ENCODE measurements around the gene SMG6.

Gene SMG6

GRCh38 chr17:2093349-2093748 is 210.2 kb downstream of the SMG6 start:
- FAIRE-seq: no peak

- FAIRE-seq: no peak
These were observed 211.3 kb downstream of the SMG6 start for GRCh38 chr17:2092253-2092652.

DNA sequence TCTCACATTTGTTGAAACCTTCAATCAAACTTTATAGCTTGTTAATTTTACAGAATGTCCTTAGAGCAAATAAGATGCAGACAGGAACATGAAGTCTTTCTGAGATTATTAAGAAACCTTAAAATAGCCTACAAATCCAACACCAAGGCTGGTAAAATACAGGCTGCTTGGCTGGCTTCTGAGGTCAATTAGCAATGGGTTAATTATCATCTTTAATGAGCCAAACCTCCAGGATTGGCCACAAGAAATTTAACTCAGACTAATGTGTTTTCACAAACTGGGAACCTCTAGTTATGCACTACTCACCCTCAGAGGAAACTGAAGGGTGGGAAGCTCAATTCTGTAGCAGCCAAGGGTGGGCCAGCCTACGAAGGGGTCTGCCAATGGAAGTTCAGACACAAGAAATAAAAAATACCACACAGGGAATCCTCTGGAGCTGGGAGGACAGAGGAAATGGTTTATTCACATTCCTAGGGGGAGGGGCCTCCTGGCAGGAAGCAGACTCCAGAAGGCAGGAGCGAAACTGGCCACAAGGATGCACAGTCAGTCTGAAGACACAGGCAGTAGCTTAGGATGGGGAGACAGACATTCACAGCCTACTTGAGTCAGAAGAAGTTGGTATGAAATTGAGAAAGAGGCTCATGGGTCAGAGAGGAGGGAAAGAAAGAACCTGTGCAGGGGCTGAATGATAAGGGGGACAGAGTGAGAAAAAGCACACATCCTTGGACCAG is 212.6 kb downstream of the SMG6 start:
- FAIRE-seq: no peak

DNA sequence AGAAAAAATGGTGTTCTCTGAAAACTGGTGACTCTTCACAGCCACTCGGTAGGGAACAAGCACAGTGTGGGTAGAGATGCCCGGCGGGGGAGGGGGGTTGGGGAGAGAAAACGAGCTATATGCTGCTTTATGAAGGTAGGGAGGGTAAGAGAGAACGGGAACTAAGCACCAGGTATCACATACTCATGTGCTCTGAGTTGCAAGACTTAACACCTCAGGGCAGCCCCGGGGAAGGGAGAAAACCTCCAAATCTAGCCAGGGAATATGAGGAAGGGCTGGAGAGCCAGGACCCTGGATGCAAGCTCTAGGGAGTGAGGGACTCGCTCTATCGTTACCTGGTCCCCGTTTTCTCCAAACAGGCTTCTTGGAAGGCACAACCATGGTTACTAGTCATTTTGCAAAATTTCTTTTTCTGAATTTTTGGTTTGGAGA is 213.4 kb downstream of the SMG6 start:
- no peak for FAIRE-seq

DNA sequence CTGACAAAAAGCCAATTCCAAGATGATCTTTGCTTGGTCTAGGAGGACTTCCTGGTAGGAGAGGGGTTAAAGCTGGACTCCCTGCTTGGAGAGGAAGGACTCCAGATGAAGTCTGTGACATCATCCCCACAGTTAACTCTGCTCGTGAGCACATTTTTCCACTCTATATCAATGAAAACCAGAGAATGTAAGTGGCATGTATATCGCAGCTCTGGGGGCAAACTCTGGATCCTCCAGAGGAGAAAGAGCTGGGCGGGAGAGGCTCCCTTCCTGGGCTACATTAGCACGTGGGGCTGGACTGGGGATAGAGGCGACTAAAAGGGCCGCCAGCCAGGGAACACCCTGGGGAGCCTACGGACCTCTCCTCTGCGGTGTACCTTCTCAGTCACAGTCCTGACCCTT is 214.6 kb downstream of the SMG6 start:
- FAIRE-seq: no peak

- no peak for FAIRE-seq
These were observed 215.9 kb downstream of the SMG6 start for GRCh38 chr17:2087597-2088211.

DNA sequence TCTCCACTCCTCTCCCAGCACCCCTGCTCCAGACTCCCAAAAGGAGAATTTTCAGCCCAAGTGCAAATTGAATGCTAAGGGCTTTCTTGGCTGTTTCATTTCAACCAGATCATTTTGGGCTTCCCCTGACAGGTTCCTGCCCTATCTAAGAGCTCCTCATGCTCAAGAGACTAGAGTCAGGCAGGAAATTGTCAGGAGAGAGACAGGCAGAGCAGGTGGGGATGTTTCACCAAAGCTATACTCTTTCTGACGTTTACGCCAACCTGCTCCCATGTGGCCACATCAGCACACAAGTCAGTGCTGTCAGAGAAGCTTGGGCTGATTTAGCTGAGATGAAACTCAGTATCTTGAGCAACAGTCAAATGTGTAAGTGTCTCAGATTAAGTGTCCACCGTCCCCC is 217.3 kb downstream of the SMG6 start:
- FAIRE-seq: no peak

DNA sequence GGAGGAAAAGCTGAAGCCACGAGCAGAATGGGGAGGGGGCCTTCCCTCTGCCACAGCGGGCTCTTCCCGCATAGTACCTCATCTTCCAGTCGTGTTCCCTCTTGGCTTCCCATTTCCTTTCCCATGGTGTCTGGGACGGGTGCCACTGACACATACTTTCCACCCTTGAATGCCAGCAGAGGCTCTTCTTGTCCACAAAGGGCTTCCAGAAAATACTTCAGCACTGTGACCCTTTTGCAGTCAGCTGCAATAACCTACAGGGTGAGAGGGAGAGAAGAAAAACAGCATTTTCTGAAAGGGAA is 218.0 kb downstream of the SMG6 start:
- no peak for FAIRE-seq

DNA sequence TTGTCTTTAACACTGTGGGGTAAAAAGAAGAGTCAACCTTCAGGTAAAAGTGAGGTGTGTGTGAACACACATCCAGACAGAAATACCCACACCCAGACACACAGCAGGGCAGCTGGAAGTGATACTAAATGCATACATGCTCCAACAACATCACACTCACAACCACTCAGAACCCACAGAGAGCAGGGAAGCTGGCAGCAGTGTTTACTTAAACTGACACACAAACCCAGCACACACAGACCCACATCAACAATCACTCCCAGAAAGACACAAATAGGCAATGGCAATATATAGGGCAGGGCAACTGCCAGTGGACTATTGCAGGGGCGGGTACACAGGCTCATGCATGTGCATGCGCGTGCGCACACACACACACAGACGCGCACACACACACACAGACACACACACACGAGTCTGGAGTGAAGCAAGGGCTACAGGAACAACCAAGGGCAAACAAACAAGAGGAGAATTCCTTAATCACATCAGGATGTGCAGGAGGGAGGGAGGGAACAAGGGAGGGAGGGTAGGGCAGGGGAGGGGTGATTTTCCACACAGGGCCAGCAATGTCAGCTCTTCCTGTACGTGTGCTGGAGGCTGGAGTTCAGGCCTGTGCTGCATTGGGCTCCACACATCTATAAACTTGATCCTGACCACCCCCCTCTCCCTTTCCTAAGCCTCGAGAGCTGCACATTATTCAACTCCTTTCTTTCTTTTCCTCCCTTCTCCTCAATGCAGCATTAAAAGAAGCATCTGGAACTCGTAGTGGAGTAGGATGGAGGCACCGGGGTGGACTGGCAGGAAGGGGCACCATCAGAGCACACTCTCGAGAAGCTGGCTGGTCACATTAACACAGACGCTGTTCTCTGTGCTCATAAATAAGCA is 218.6 kb downstream of the SMG6 start:
- no peak for FAIRE-seq

- no peak for FAIRE-seq
These were observed 219.4 kb downstream of the SMG6 start for GRCh38 chr17:2084036-2084765.

DNA sequence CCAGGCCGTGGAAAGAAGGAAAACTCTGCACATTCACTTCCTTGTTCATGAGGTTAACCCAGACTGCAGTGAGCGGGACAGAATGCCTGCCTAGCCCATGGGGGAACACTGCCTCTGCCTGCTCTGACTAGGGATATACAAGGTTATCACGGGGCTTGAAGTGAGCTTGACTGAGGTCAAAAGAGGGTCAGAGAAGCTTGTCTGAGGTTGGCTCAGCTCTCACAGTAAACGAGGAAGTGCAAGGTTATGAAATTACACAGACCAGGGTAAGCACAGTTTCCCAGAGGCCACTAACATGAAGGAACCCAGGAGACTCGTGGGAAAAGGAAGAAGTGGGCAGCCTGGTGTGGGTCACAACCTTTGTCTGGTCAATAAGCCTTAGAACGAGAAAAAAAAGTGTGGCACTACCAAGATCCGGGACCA is 220.0 kb downstream of the SMG6 start:
- FAIRE-seq: no peak

- no peak for FAIRE-seq
These were observed 221.4 kb downstream of the SMG6 start for GRCh38 chr17:2082003-2082781.

DNA sequence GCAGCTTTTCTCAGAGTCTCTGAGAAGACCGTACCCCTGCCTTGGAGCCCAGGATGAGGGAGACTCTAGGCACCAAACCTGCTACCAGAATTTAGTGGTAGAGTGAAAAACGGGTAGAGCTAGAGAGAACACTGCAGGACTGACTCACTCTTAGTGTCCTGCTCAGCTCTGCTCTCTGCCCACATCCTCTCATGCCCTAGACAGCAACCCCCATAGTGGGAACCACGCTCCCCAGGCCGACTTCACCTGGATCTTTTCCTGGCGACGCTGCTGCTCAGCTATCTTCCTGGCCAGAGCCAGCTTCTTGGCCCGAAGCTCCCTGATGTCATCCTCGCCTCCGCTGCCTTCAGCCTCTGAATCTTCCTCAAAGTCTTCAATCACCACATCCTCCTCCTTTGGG is 222.0 kb downstream of the SMG6 start:
- no peak for FAIRE-seq

GRCh38 chr17:2077040-2077439 is 226.5 kb downstream of the SMG6 start:
- FAIRE-seq: no peak

DNA sequence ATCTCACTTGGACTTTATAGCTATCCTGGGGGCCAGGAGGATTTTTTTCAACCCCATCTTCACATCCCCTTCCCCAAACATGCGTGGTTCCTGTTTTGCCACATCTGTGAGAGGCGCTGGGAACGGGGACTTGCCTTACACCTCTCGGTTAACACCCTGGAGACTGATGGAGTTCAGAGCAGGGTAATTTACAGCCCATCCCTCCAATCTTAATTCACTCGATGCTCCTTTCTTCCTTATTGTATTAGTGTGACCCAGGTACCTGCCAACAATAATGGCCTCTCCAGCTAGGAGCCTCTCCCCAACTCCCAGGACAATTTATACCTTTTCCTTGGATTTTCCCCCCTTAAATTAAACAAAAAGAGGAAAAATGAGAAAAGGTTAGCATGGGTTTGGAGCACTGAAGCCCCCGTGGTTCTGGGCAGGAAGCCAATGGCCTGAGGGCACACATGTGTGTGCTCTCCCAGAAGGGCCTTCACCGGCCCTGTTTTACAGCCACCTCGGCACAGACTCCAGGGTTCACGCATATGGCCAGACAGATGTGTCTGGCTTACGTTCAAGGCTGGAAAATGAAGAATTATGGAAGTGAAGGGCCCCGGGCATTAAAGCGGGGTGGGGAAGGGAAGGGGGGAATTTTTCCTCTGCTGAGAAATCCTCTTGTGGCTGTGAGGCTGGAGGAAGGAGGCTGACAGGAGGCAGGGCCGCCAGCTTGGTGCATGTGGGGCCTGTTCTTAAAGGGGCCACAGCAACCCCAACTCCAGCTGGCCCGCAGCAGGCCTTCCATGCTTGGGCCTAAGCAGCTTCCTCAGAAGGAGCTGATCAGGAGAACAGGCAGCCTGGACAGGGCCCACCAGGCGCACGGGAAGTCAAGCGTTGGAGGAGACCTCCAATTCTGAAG is 227.2 kb downstream of the SMG6 start:
- no peak for FAIRE-seq

DNA sequence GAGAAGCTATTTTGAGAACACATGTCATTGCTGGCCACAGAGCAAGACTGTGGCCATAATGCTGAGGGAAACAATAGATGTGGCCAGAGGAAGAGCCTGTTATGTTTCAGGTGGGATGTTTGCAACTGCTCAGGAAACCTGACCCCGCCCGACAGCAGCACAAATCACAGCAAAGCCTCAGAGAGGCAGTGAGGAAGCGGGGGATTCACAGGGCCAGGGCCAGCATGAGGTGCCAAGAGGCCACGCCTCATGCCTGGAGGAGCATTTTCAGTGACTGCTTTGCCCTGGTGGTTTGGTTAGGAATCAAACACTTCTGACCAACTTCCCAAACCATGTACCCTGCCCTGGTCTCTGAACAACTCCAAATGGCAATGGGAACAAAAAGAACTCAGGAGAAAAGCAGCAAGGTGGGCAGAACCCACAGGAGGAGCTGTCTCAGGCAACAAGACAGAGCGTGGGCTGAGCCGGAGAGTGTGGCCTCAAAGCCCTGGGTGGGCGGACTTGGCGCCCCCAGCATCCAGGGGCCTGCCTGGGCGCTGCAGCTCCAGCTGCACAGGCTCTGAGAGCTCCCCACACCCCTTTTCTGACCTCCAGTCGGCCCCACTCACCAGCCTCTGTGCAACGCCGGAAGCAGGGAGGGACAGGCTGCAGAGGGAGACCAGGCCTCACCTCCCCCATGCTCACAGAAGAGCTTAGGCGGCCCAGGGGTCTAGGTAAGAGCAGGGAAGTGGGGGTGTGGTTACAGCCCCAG is 228.1 kb downstream of the SMG6 start:
- no peak for FAIRE-seq

DNA sequence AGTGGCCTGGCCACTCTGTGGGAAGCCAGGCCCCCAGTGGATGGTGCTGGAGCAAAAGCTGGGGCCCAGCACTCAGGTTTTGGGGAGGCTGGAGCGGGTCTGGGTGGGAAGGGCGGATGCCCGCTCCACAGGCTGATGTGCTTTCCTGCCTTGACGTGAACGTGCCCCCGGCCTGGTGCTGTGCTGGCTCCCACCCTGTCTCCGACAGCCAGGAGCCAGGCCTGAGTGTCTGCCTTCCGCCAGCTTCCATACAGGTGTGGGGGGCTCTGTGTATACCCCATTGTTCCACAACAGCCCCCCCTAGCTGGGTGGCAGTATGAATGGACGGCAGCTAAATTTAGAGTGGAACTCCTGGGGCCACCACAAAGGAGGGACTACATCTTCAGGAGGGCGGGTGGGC is 228.7 kb downstream of the SMG6 start:
- no peak for FAIRE-seq

DNA sequence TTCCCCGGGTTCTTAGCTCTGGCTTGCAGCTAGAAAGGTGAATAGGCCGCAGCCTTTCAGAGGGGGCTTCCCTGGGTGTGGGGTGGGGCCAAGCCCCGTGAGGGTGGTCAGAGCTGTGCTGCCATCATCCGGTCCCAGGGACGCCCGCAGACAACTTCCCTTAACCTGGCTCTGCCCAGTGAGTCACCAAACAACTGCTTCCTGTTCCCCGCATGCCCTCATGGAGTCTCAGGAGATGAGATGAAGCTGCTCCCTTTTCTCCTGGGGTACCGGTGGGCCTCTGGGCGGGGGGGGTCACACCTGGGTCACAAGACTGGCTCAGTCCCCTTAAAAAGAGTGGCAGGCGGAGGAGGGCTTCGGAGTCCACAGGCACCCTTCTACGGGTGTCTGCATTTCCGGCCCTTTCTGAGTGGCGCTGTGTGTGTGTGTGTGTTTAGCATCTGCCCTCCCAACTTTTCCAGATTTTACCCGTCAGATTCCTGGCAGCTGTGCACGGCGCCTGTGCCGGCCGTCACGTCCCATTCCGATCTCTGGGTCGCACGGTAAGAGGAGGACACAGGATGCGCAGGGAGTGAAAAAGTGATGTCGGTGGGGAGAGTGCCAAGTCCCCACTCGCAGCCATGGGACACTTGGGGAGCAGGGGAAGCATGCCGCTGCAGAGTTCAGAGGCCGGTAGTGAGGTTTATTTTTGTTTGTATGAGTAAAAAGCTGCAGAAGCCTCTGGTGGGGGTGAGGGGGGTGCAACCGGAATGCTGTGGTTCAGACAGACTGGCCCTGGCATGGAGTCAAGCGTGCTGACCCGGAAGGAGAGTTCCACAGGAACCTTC is 231.9 kb downstream of the SMG6 start:
- no peak for FAIRE-seq

- no peak for FAIRE-seq
These were observed 232.6 kb downstream of the SMG6 start for GRCh38 chr17:2071024-2071385.
